Lower leg skin (tissue), 3 donors: ENCODE results near the gene LMO4.

Experiments
- POLR2A ChIP-seq, 2 donors: fragments of 450-650 bp; IDR thresholded peaks; one replicate each; pipeline ENCODE4 v1.6.1; 2016 to 2017; ENCODE audit warnings: antibody characterized with exemption in 2 of 2, mild to moderate bottlenecking in 1 of 2, moderate library complexity in 1 of 2
- TF ChIP-seq, protein P1 (sequence below), 3 donors: fragments of 450-650 bp; IDR thresholded peaks; one replicate each; pipeline ENCODE4 v1.5.1; 2016; ENCODE audit warnings: antibody characterized with exemption in 3 of 3, mild to moderate bottlenecking in 3 of 3, moderate library complexity in 2 of 3

GRCh38 chr1:87359586-87359985 is 30.9 kb downstream of the LMO4 start:
- TF ChIP-seq, protein P1, sequence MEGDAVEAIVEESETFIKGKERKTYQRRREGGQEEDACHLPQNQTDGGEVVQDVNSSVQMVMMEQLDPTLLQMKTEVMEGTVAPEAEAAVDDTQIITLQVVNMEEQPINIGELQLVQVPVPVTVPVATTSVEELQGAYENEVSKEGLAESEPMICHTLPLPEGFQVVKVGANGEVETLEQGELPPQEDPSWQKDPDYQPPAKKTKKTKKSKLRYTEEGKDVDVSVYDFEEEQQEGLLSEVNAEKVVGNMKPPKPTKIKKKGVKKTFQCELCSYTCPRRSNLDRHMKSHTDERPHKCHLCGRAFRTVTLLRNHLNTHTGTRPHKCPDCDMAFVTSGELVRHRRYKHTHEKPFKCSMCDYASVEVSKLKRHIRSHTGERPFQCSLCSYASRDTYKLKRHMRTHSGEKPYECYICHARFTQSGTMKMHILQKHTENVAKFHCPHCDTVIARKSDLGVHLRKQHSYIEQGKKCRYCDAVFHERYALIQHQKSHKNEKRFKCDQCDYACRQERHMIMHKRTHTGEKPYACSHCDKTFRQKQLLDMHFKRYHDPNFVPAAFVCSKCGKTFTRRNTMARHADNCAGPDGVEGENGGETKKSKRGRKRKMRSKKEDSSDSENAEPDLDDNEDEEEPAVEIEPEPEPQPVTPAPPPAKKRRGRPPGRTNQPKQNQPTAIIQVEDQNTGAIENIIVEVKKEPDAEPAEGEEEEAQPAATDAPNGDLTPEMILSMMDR (IDR thresholded peaks at IDR 0.05): no peak
- no peak for TF ChIP-seq POLR2A (IDR thresholded peaks at IDR 0.05)
